Measurements from ENCODE around the gene RBM47.

GRCh38 chr4:40599431-40599830 is 30.2 kb downstream of the RBM47 start:
- TF ChIP-seq CTCF (conservative IDR thresholded peaks at IDR 0.05), result no peak
- TF ChIP-seq EZH2 (IDR thresholded peaks at IDR 0.05; ENCODE audit: low read depth), result no peak
